A549 (cell line): Measurements from ENCODE around the gene GABPA. TPM values are rescaled to one million over a fixed set of nuclear protein-coding genes. Genes with fewer than 3 reads are reported as not detected.

Experiments
- ATAC-seq, 2 experiments: fragments of 200-7000 bp in 1 of 2; fragments of >200 bp in 1 of 2; cut with Nextera tagmentation in 1 of 2; cut with Tn5 transposase in 1 of 2; 3 replicates each; pipeline versions ENCODE4 v1.8.0 to v1.9.1; 2018 to 2020; ENCODE audit warnings: mild to moderate bottlenecking in 1 of 2, moderate library complexity in 1 of 2
- CTCF ChIA-PET: fragments of 300-600 bp; sonication (Branson Sonifier 250); formaldehyde crosslinking; extraction: SDS; loops from one replicate; lab custom pipeline; 2021; ENCODE audit warnings: antibody characterized with exemption, inconsistent platforms; lab: Yijun Ruan, JAX
- POLR2A ChIA-PET: fragments of 350-600 bp; formaldehyde crosslinking; extraction: SDS; loops from one replicate; lab custom pipeline; 2021; ENCODE audit warnings: antibody characterized with exemption, inconsistent platforms; lab: Yijun Ruan, JAX
- DNase-seq, 2 experiments: peaks; one replicate each; pipeline versions ENCODE4 v3.0.0 to v3.0.0-alpha.2; 2011 to 2016; ENCODE audit warnings: low read depth in 1 of 2, low spot score in 1 of 2
- FAIRE-seq: peaks from 2 replicates; lab custom pipeline; 2011; peaks lifted over from hg19 to GRCh38; lab: Jason Lieb, UNC
- H3K27ac ChIP-seq, 2 experiments: fragments of >200 bp; sonication (Bioruptor Twin); formaldehyde crosslinking; 3 replicates each; pipeline ENCODE4 v1.5.1; 2016 to 2017
- H3K4me1 ChIP-seq: fragments of >200 bp; sonication (Bioruptor Twin); formaldehyde crosslinking; 3 replicates; pipeline ENCODE4 v1.6.1; 2016
- H3K4me2 ChIP-seq: fragments of >200 bp; sonication (Bioruptor Twin); formaldehyde crosslinking; 3 replicates; pipeline ENCODE4 v1.6.1; 2016
- H3K4me3 ChIP-seq: fragments of >200 bp; sonication (Bioruptor Twin); formaldehyde crosslinking; 3 replicates; pipeline ENCODE4 v1.5.1; 2016
- H3K9me3 ChIP-seq: fragments of >200 bp; sonication (Bioruptor Twin); formaldehyde crosslinking; 3 replicates; pipeline ENCODE4 v1.6.1; 2016
- BCL3 ChIP-seq: fragments of >200 bp; sonication (Bioruptor Twin); formaldehyde crosslinking; IDR thresholded peaks from 3 replicates; pipeline ENCODE4 v1.6.1; 2016
- CHD2 ChIP-seq: fragments of 150-350 bp; IDR thresholded peaks from 2 replicates; pipeline ENCODE4 v1.6.1; 2014; ENCODE audit warnings: low read length; ENCODE audit not compliant: partially characterized antibody
- E2F6 ChIP-seq: IDR thresholded peaks from 2 replicates; pipeline ENCODE4 v1.6.1; 2012; ENCODE audit warnings: low read depth, borderline replicate concordance
- EHMT2 ChIP-seq: fragments of 200-600 bp; sonication (generic); IDR thresholded peaks from 2 replicates; pipeline ENCODE4 v1.6.1; 2016; ENCODE audit warnings: antibody characterized with exemption, low read depth, mild to moderate bottlenecking, moderate library complexity
- GATA3 ChIP-seq: IDR thresholded peaks from 2 replicates; pipeline ENCODE4 v1.6.1; 2012; ENCODE audit warnings: borderline replicate concordance
- JUN ChIP-seq, 2 experiments: fragments of >200 bp; sonication (Bioruptor Twin); formaldehyde crosslinking; IDR thresholded peaks; 2 replicates in 1 of 2; 3 replicates in 1 of 2; pipeline ENCODE4 v1.6.1; 2016 to 2017
- JUNB ChIP-seq: fragments of >200 bp; sonication (Bioruptor Twin); formaldehyde crosslinking; IDR thresholded peaks from 2 replicates; pipeline ENCODE4 v1.6.1; 2016
- NPAS2 ChIP-seq: fragments of 250-450 bp; sonication (Bioruptor Pico); IDR thresholded peaks from 2 replicates; pipeline ENCODE4 v1.8.0; 2022; ENCODE audit warnings: mild to moderate bottlenecking, moderate library complexity, borderline replicate concordance
- NR3C1 ChIP-seq: fragments of >200 bp; sonication (Bioruptor Twin); formaldehyde crosslinking; IDR thresholded peaks from 3 replicates; pipeline ENCODE4 v1.6.1; 2017
- PHF8 ChIP-seq: fragments of 200-600 bp; sonication (generic); IDR thresholded peaks from 2 replicates; pipeline ENCODE4 v1.6.1; 2016; ENCODE audit warnings: low read depth, mild to moderate bottlenecking, antibody characterized with exemption, moderate library complexity, borderline replicate concordance
- POLR2A ChIP-seq: IDR thresholded peaks from 2 replicates; pipeline ENCODE4 v1.6.1; 2012; ENCODE audit warnings: mild to moderate bottlenecking, low read length
- RNF2 ChIP-seq: fragments of 200-600 bp; sonication (generic); IDR thresholded peaks from 2 replicates; pipeline ENCODE4 v1.6.1; 2016; ENCODE audit warnings: low read depth, mild to moderate bottlenecking, antibody characterized with exemption, moderate library complexity, borderline replicate concordance
- WGBS: methylation state at CpG from one replicate; pipeline ENCODE4 v1.1.6; 2017; ENCODE audit errors: missing lambda C conversion rate; 5-methylcytosine and 5-hydroxymethylcytosine counted together
- polyA plus RNA-seq, 4 experiments: library from polyadenylated mRNA; depleted of rRNA in 3 of 4; stranded (reverse); fragments of >200 nt; fragmentation: RNase III in 1 of 4; extraction: RNeasy Plus Mini Kit Qiagen cat#74134 plus additional on column Dnase treatment in 1 of 4; gene quantifications; 2 replicates in 3 of 4; 3 replicates in 1 of 4; pipeline ENCODE4 v1.2.3, GENCODE V29; 2011 to 2017
- TF ChIP-seq, protein P1 (sequence below): fragments of 200-600 bp; sonication (generic); IDR thresholded peaks from 2 replicates; pipeline ENCODE4 v1.6.1; 2016; ENCODE audit warnings: antibody characterized with exemption, mild to moderate bottlenecking, moderate library complexity
- TF ChIP-seq, protein P2 (sequence below): fragments of >200 bp; sonication (Bioruptor Twin); formaldehyde crosslinking; IDR thresholded peaks from 2 replicates; pipeline ENCODE4 v1.6.1; 2016

Gene GABPA
- polyA plus RNA-seq, 2 of the 4 experiments (the other 2 are of a cell fraction) = 7.3 to 17.3 TPM

DNA sequence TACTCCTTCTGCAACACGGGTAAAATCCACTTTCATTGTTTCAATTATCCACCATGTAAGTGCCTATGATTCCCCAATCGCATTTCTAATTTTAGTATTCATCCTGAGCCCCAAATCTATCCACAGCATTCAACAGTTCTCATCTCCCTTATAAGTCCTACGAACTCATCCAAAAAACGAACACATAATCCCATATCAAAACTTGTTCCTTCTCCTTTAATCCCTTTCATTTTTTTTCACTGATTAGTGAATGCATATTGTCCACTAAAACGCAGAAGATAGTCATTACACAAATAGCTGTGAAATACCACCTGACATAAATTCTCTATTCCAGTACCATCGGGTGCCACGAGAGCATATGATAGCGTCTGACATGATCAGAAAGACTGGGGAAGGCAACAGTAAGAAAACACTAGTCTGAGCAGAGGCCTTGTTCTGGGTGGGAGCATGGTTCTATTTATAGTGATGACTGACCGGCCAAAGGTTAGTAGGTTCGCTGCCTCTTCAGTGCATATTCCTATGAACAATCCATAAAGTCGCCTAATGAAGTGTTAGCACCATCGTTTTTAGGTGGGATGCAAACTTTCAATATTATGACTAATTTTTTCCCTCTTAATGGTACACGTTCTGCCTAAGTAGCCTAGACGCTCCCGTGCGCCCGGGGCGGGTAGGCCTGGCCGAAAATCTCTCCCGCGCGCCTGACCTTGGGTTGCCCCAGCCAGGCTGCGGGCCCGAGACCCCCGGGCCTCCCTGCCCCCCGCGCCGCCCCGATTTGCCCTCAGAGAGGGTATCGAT, 716 bp upstream of the GABPA start:
- TF ChIP-seq, protein P1, sequence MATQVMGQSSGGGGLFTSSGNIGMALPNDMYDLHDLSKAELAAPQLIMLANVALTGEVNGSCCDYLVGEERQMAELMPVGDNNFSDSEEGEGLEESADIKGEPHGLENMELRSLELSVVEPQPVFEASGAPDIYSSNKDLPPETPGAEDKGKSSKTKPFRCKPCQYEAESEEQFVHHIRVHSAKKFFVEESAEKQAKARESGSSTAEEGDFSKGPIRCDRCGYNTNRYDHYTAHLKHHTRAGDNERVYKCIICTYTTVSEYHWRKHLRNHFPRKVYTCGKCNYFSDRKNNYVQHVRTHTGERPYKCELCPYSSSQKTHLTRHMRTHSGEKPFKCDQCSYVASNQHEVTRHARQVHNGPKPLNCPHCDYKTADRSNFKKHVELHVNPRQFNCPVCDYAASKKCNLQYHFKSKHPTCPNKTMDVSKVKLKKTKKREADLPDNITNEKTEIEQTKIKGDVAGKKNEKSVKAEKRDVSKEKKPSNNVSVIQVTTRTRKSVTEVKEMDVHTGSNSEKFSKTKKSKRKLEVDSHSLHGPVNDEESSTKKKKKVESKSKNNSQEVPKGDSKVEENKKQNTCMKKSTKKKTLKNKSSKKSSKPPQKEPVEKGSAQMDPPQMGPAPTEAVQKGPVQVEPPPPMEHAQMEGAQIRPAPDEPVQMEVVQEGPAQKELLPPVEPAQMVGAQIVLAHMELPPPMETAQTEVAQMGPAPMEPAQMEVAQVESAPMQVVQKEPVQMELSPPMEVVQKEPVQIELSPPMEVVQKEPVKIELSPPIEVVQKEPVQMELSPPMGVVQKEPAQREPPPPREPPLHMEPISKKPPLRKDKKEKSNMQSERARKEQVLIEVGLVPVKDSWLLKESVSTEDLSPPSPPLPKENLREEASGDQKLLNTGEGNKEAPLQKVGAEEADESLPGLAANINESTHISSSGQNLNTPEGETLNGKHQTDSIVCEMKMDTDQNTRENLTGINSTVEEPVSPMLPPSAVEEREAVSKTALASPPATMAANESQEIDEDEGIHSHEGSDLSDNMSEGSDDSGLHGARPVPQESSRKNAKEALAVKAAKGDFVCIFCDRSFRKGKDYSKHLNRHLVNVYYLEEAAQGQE = no peak
- no peak for TF ChIP-seq CHD2
- TF ChIP-seq NR3C1 = no peak
- TF ChIP-seq BCL3 = no peak
- no peak for TF ChIP-seq GATA3
- TF ChIP-seq JUNB = no peak
- Histone ChIP-seq H3K4me3 (peak overlapping the region; percentile 93), H3K4me1 (peaks cover 8% of the 10 kb centered on the region; the same call in 1 of the 3 replicates), H3K9me3 (no peaks in the 10 kb centered on the region), H3K4me2 (peak overlapping the region; percentile 79), H3K27ac (peak overlapping the region; percentile 98 to 100)
- ChIA-PET POLR2A (interaction anchor here (0.9 kb wide), 1 partner anchor 66 kb away, joined by 3 read pairs; no protein-coding TSS in a partner anchor), CTCF (interaction anchor here (1.0 kb wide), 1 partner anchor 125 kb away, joined by 4 read pairs; no protein-coding TSS in a partner anchor)
- no peak for FAIRE-seq
- 6% methylated on average over 15 of the region's 30 CpGs for WGBS
- peak; percentile 7 to 12; a peak in 4 of 6 replicates for ATAC-seq
- peak in 1 of 2 experiments; percentile 1 for DNase-seq

DNA sequence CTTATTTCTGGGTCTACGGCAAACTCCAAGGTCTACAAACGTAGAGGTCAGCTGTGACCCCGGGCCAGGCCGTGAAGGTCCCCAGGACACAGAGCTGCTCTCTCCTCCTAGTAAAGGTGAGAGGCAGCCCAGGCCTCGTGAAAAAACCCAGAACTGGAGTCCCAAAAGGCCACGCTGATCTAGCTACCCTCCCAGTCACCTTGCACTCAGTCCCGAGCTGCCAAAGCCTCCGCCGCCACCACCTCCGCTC, 193 bp upstream of the GABPA start:
- Histone ChIP-seq H3K4me1 (peaks cover 8% of the 10 kb centered on the region; the same call in 1 of the 3 replicates), H3K27ac (peak overlapping the region; percentile 98 to 100), H3K4me2 (peak overlapping the region; percentile 79; the same call in 2 of the 3 replicates), H3K4me3 (peak overlapping the region; percentile 93)
- ChIA-PET POLR2A (interaction anchor here (0.6 to 1.0 kb wide), 3 partner anchors 65 to 1111 kb away, joined by 3 read pairs; no protein-coding TSS in a partner anchor), CTCF (interaction anchor here (1.0 to 1.9 kb wide), 2 partner anchors 27 to 126 kb away, joined by 4 to 5 read pairs; no protein-coding TSS in a partner anchor)
- no peak for DNase-seq
- no peak for FAIRE-seq
- no peak for ATAC-seq
- WGBS = 0% methylated on average over 3 of the region's 10 CpGs
- TF ChIP-seq POLR2A = peak; percentile 75
- no peak for TF ChIP-seq E2F6
- peak; percentile 25; the same call in 1 of the 2 replicates for TF ChIP-seq PHF8
- TF ChIP-seq, protein P2, sequence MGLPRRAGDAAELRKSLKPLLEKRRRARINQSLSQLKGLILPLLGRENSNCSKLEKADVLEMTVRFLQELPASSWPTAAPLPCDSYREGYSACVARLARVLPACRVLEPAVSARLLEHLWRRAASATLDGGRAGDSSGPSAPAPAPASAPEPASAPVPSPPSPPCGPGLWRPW = no peak
- TF ChIP-seq, all 56 proteins: peak for 2
- H3K9me3 ChIP-seq = no peaks in the 10 kb centered on the region

- FAIRE-seq = no peak
- H3K4me2 ChIP-seq = peak overlapping the region; percentile 87
- H3K4me1 ChIP-seq = peaks cover 8% of the 10 kb centered on the region; the same call in 1 of the 3 replicates
- peak overlapping the region; percentile 93 for H3K4me3 ChIP-seq
- no peaks in the 10 kb centered on the region for H3K9me3 ChIP-seq
- peak; percentile 33 to 76 for DNase-seq
- TF ChIP-seq EHMT2 (no peak), POLR2A (peak; percentile 28; the same call in 1 of the 2 replicates), NPAS2 (CRISPR knock-in tag) (no peak), PHF8 (peak; percentile 8; the same call in 1 of the 2 replicates), JUN (IDR thresholded peaks at IDR 0.05) (no peak), CHD2 (no peak), RNF2 (no peak)
- TF ChIP-seq, protein P1 = no peak; the same call in 1 of the 2 replicates
- CTCF ChIA-PET = interaction anchor here (1.1 to 1.9 kb wide), 2 partner anchors 28 to 127 kb away, joined by 3 to 5 read pairs; no protein-coding TSS in a partner anchor
- POLR2A ChIA-PET = interaction anchor here (1.0 kb wide), 1 partner anchor 130 kb away, joined by 3 read pairs; no protein-coding TSS in a partner anchor
- H3K27ac ChIP-seq = peak overlapping the region; percentile 98 to 100
- ATAC-seq = peak; percentile 79 to 80
- 6% methylated on average over 27 of the region's 48 CpGs for WGBS
Measured at GRCh38 chr21:25735646-25736597, 1.1 kb downstream of the GABPA start.
